ENCODE measurements around the gene INSYN2B. TPM values are rescaled to one million over a fixed set of nuclear protein-coding genes. Genes with fewer than 3 reads are reported as not detected.

The INSYN2B gene
- total RNA-seq, 1 experiment from 2014 or later = not detected

GRCh38 chr5:170012622-170013021 is 32.3 kb upstream of the INSYN2B start (continued):
- no peak for TF ChIP-seq USF2 (CRISPR knock-in tag; IDR thresholded peaks at IDR 0.05)
- TF ChIP-seq E2F1 (CRISPR knock-in tag; IDR thresholded peaks at IDR 0.05) = no peak
- TF ChIP-seq USF1 (CRISPR knock-in tag; IDR thresholded peaks at IDR 0.05) = no peak

- Mint-ChIP-seq H3K4me3 (no peak overlapping the region), H3K4me1 (peaks cover 11% of the 10 kb centered on the region), H3K36me3 (no peaks in the 10 kb centered on the region; the same call in 1 of the 2 replicates), H3K9me3 (peaks cover 18% of the 10 kb centered on the region), H3K27me3 (ENCODE audit: low read depth) (no peaks in the 10 kb centered on the region; the same call in 1 of the 2 replicates), H3K27ac (no peak overlapping the region)
- DNase-seq (ENCODE audit: low spot score) (no peak), ATAC-seq (no peak)
- TF ChIP-seq FOXK1 (CRISPR knock-in tag; IDR thresholded peaks at IDR 0.05) (no peak), EMX1 (CRISPR knock-in tag; IDR thresholded peaks at IDR 0.05) (no peak), JUN (CRISPR knock-in tag; IDR thresholded peaks at IDR 0.05) (no peak), ZNF532 (CRISPR knock-in tag; IDR thresholded peaks at IDR 0.05; ENCODE audit: borderline replicate concordance) (no peak), ZNF396 (CRISPR knock-in tag; IDR thresholded peaks at IDR 0.05; ENCODE audit: borderline replicate concordance) (no peak), FOXP1 (CRISPR knock-in tag; IDR thresholded peaks at IDR 0.05; ENCODE audit: borderline replicate concordance) (no peak), CBFB (CRISPR knock-in tag; IDR thresholded peaks at IDR 0.05; ENCODE audit: low read depth) (no peak), E2F5 (CRISPR knock-in tag; IDR thresholded peaks at IDR 0.05) (no peak), PRDM15 (CRISPR knock-in tag; IDR thresholded peaks at IDR 0.05) (no peak)
- ChIA-PET CTCF (interaction anchor here (1.7 kb wide), 1 partner anchor 31 kb away, joined by 6 read pairs; the partner anchor contains the start of gene INSYN2B), POLR2A (no interaction called here)
These were observed 31.5 kb upstream of the INSYN2B start for GRCh38 chr5:170011751-170012150.

Data from WTC11 (cell line).